ENCODE results near the gene ZNF263. TPM values are rescaled to one million over a fixed set of nuclear protein-coding genes. Genes with fewer than 3 reads are reported as not detected.

The ZNF263 gene
- total and polyA plus RNA-seq, 3 experiments from 2014 or later = 29.2 to 47.7 (median 35.1) TPM

- CTCF ChIA-PET = interaction anchor here (1.1 kb wide), 1 partner anchor 19 kb away, joined by 5 read pairs; no protein-coding TSS in a partner anchor
- Mint-ChIP-seq H3K27ac (peak overlapping the region in 2 of 8 donors; percentile 36 to 68), H3K27me3 (no peaks in the 10 kb centered on the region), H3K4me1 (peaks cover 35 to 48% (median 41%) of the 10 kb centered on the region in 3 donors), H3K36me3 (peaks cover 30 to 68% (median 53%) of the 10 kb centered on the region in 3 donors), H3K4me3 (peak overlapping the region; percentile 88 to 97 (median 96)), H3K9me3 (peaks cover 0 to 44% (median 26%) of the 10 kb centered on the region in 5 donors)
- Histone ChIP-seq H3K9me3 (ENCODE audit: low read length) (peaks cover 28% of the 10 kb centered on the region), H3K4me1 (ENCODE audit: insufficient read depth, low read length) (peaks cover 25% of the 10 kb centered on the region), H3K36me3 (ENCODE audit: insufficient read depth, low read length) (peaks cover 49% of the 10 kb centered on the region), H3K4me3 (ENCODE audit: low read length) (peak overlapping the region; percentile 91), H3K27ac (ENCODE audit: low read depth, low read length) (no peak overlapping the region), H3K27me3 (ENCODE audit: insufficient read depth, low read length, poor library complexity, severe bottlenecking) (no peaks in the 10 kb centered on the region)
- DNase-seq = no peak
- POLR2A ChIA-PET = no interaction called here
Measured at GRCh38 chr16:3285131-3285530, 1.8 kb downstream of the ZNF263 start.

GRCh38 chr16:3289998-3290673 is 6.8 kb downstream of the ZNF263 start:
- Histone ChIP-seq H3K36me3 (ENCODE audit: insufficient read depth, low read length) (peaks cover 62% of the 10 kb centered on the region), H3K27ac (ENCODE audit: low read depth, low read length) (no peak overlapping the region), H3K9me3 (ENCODE audit: low read length) (peaks cover 63% of the 10 kb centered on the region), H3K27me3 (ENCODE audit: insufficient read depth, low read length, poor library complexity, severe bottlenecking) (no peaks in the 10 kb centered on the region), H3K4me3 (ENCODE audit: low read length) (peak overlapping the region; percentile 52), H3K4me1 (ENCODE audit: insufficient read depth, low read length) (peaks cover 4% of the 10 kb centered on the region)
- Mint-ChIP-seq H3K36me3 (peaks cover 43 to 86% (median 76%) of the 10 kb centered on the region in 3 donors), H3K27ac (no peak overlapping the region), H3K4me1 (peaks cover 19 to 30% (median 20%) of the 10 kb centered on the region in 3 donors), H3K27me3 (no peaks in the 10 kb centered on the region), H3K9me3 (peaks cover 18 to 81% (median 69%) of the 10 kb centered on the region in 5 donors), H3K4me3 (no peak overlapping the region)
- POLR2A ChIA-PET = no interaction called here
- no peak for DNase-seq
- CTCF ChIA-PET = interaction anchor here (1.1 kb wide), 1 partner anchor 23 kb away, joined by 3 read pairs; no protein-coding TSS in a partner anchor

GRCh38 chr16:3292604-3293003 is 9.3 kb downstream of the ZNF263 start:
- POLR2A ChIA-PET = no interaction called here
- Histone ChIP-seq H3K4me3 (ENCODE audit: low read length) (no peak overlapping the region), H3K4me1 (ENCODE audit: insufficient read depth, low read length) (no peaks in the 10 kb centered on the region), H3K36me3 (ENCODE audit: insufficient read depth, low read length) (peaks cover 42% of the 10 kb centered on the region), H3K9me3 (ENCODE audit: low read length) (peaks cover 55% of the 10 kb centered on the region), H3K27me3 (ENCODE audit: insufficient read depth, low read length, poor library complexity, severe bottlenecking) (no peaks in the 10 kb centered on the region), H3K27ac (ENCODE audit: low read depth, low read length) (no peak overlapping the region)
- Mint-ChIP-seq H3K4me3 (no peak overlapping the region), H3K4me1 (peaks cover 5 to 12% (median 7%) of the 10 kb centered on the region in 3 donors), H3K27me3 (no peaks in the 10 kb centered on the region), H3K9me3 (peaks cover 18 to 82% (median 75%) of the 10 kb centered on the region in 5 donors), H3K27ac (no peak overlapping the region), H3K36me3 (peaks cover 34 to 73% (median 66%) of the 10 kb centered on the region in 3 donors)
- CTCF ChIA-PET = interaction anchor here (1.0 to 1.4 kb wide), 4 partner anchors 10 to 163 kb away, joined by 3 read pairs; partner anchors contain the start of gene ZNF263
- DNase-seq = no peak

- H3K27me3 Mint-ChIP-seq = no peaks in the 10 kb centered on the region
- peaks cover 5 to 12% (median 7%) of the 10 kb centered on the region in 3 donors for H3K4me1 Mint-ChIP-seq
- no peak overlapping the region for H3K4me3 ChIP-seq (ENCODE audit: low read length)
- H3K4me1 ChIP-seq (ENCODE audit: insufficient read depth, low read length) = no peaks in the 10 kb centered on the region
- H3K9me3 Mint-ChIP-seq = peaks cover 26 to 81% (median 73%) of the 10 kb centered on the region in 5 donors
- H3K4me3 Mint-ChIP-seq = no peak overlapping the region
- H3K27me3 ChIP-seq (ENCODE audit: insufficient read depth, low read length, poor library complexity, severe bottlenecking) = no peaks in the 10 kb centered on the region
- ChIA-PET CTCF (no interaction called here), POLR2A (no interaction called here)
- peaks cover 19% of the 10 kb centered on the region for H3K36me3 ChIP-seq (ENCODE audit: insufficient read depth, low read length)
- no peak overlapping the region for H3K27ac ChIP-seq (ENCODE audit: low read depth, low read length)
- peaks cover 35% of the 10 kb centered on the region for H3K9me3 ChIP-seq (ENCODE audit: low read length)
- no peak for DNase-seq
- H3K36me3 Mint-ChIP-seq = peaks cover 29 to 69% (median 62%) of the 10 kb centered on the region in 3 donors
- H3K27ac Mint-ChIP-seq = no peak overlapping the region
Measured at GRCh38 chr16:3295209-3295608, 11.9 kb downstream of the ZNF263 start.

- POLR2A ChIA-PET = no interaction called here
- peaks cover 29 to 69% (median 62%) of the 10 kb centered on the region in 3 donors for H3K36me3 Mint-ChIP-seq
- H3K27me3 Mint-ChIP-seq = no peaks in the 10 kb centered on the region
- Histone ChIP-seq H3K27me3 (ENCODE audit: insufficient read depth, low read length, poor library complexity, severe bottlenecking) (no peaks in the 10 kb centered on the region), H3K27ac (ENCODE audit: low read depth, low read length) (no peak overlapping the region), H3K4me3 (ENCODE audit: low read length) (no peak overlapping the region), H3K36me3 (ENCODE audit: insufficient read depth, low read length) (peaks cover 13% of the 10 kb centered on the region), H3K9me3 (ENCODE audit: low read length) (peaks cover 29% of the 10 kb centered on the region), H3K4me1 (ENCODE audit: insufficient read depth, low read length) (no peaks in the 10 kb centered on the region)
- H3K9me3 Mint-ChIP-seq = peaks cover 23 to 81% (median 72%) of the 10 kb centered on the region in 5 donors
- H3K27ac Mint-ChIP-seq = peak overlapping the region in 1 of 8 donors; percentile 13
- H3K4me3 Mint-ChIP-seq = no peak overlapping the region
- H3K4me1 Mint-ChIP-seq = peaks cover 5 to 12% (median 7%) of the 10 kb centered on the region in 3 donors
- CTCF ChIA-PET = no interaction called here
- no peak for DNase-seq
Measured at GRCh38 chr16:3295783-3296182, 12.5 kb downstream of the ZNF263 start.

- POLR2A ChIA-PET = interaction anchor here (0.6 to 3.0 kb wide), 6 partner anchors 12 to 456 kb away, joined by 3 to 21 read pairs (median 6); partner anchors contain the start of genes ZNF174, ZNF263 and ZSCAN32
- peaks cover 20% of the 10 kb centered on the region for H3K9me3 ChIP-seq (ENCODE audit: low read length)
Measured at GRCh38 chr16:3304370-3304769, 21.1 kb downstream of the ZNF263 start.

GRCh38 chr16:3305109-3306068 is 22.1 kb downstream of the ZNF263 start, which contains the start of the genes TIGD7 and ZNF75A:
Gene TIGD7 (minus strand): TSS chr16:3305430. CDS start chr16:3300614, 4,816 bp downstream.
Gene ZNF75A (plus strand): TSS chr16:3305497. CDS start chr16:3308429, 2,932 bp downstream.
- DNase-seq = peak; percentile 68 to 90 (median 83)
- Mint-ChIP-seq H3K36me3 (peaks cover 21 to 58% (median 50%) of the 10 kb centered on the region in 3 donors), H3K27me3 (no peaks in the 10 kb centered on the region), H3K4me1 (peaks cover 16 to 38% (median 24%) of the 10 kb centered on the region in 3 donors), H3K27ac (peak within 1 kb of the TSS; percentile 63 to 90 (median 86)), H3K9me3 (peaks cover 17 to 53% (median 47%) of the 10 kb centered on the region in 5 donors), H3K4me3 (peak within 1 kb of the TSS; percentile 79 to 93 (median 85))
- H3K27ac ChIP-seq (ENCODE audit: low read depth, low read length) = peak within 1 kb of the TSS; percentile 82
- ChIA-PET POLR2A (interaction anchor here (0.6 to 3.0 kb wide), 10 partner anchors 11 to 455 kb away, joined by 3 to 21 read pairs (median 4); partner anchors contain the start of genes CLUAP1, ZNF174, ZNF263 and ZSCAN32), CTCF (interaction anchor here (0.9 to 1.8 kb wide), 5 partner anchors 12 to 95 kb away, joined by 3 to 6 read pairs (median 3); partner anchors contain the start of genes ZNF174, ZNF263 and ZSCAN32)
- no peaks in the 10 kb centered on the region for H3K27me3 ChIP-seq (ENCODE audit: insufficient read depth, low read length, poor library complexity, severe bottlenecking)
- peaks cover 20% of the 10 kb centered on the region for H3K9me3 ChIP-seq (ENCODE audit: low read length)
- H3K4me1 ChIP-seq (ENCODE audit: insufficient read depth, low read length) = peaks cover 18% of the 10 kb centered on the region
- H3K36me3 ChIP-seq (ENCODE audit: insufficient read depth, low read length) = peaks cover 14% of the 10 kb centered on the region
- H3K4me3 ChIP-seq (ENCODE audit: low read length) = peak within 1 kb of the TSS; percentile 72

More at GRCh38 chr16:3304370-3304769, 21.1 kb downstream of the ZNF263 start:
- Histone ChIP-seq H3K4me1 (ENCODE audit: insufficient read depth, low read length) (peaks cover 18% of the 10 kb centered on the region), H3K4me3 (ENCODE audit: low read length) (peak overlapping the region; percentile 72), H3K36me3 (ENCODE audit: insufficient read depth, low read length) (peaks cover 14% of the 10 kb centered on the region), H3K27me3 (ENCODE audit: insufficient read depth, low read length, poor library complexity, severe bottlenecking) (no peaks in the 10 kb centered on the region), H3K27ac (ENCODE audit: low read depth, low read length) (no peak overlapping the region)
- Mint-ChIP-seq H3K4me3 (peak overlapping the region; percentile 79 to 93 (median 85)), H3K4me1 (peaks cover 16 to 38% (median 24%) of the 10 kb centered on the region in 3 donors), H3K36me3 (peaks cover 26 to 61% (median 53%) of the 10 kb centered on the region in 3 donors), H3K27me3 (no peaks in the 10 kb centered on the region), H3K9me3 (peaks cover 13 to 53% (median 48%) of the 10 kb centered on the region in 5 donors), H3K27ac (peak overlapping the region in 7 of 8 donors; percentile 21 to 90 (median 87))
- DNase-seq = no peak
- CTCF ChIA-PET = interaction anchor here (1.1 to 1.5 kb wide), 2 partner anchors 19 to 21 kb away, joined by 3 to 5 read pairs; partner anchors contain the start of gene ZNF263
